ENCODE data around the gene SLC29A1. TPM values are rescaled to one million over a fixed set of nuclear protein-coding genes. Genes with fewer than 3 reads are reported as not detected.
A peak's percentile ranks its signal among the peaks of the same experiment; 100 is the strongest.

Gene SLC29A1
- total and polyA plus RNA-seq, 9 of the 15 experiments (the other 6 are each of a cell fraction or from before 2014, with no cell fraction given): 18.9 to 170 (median 57.7) TPM

DNA sequence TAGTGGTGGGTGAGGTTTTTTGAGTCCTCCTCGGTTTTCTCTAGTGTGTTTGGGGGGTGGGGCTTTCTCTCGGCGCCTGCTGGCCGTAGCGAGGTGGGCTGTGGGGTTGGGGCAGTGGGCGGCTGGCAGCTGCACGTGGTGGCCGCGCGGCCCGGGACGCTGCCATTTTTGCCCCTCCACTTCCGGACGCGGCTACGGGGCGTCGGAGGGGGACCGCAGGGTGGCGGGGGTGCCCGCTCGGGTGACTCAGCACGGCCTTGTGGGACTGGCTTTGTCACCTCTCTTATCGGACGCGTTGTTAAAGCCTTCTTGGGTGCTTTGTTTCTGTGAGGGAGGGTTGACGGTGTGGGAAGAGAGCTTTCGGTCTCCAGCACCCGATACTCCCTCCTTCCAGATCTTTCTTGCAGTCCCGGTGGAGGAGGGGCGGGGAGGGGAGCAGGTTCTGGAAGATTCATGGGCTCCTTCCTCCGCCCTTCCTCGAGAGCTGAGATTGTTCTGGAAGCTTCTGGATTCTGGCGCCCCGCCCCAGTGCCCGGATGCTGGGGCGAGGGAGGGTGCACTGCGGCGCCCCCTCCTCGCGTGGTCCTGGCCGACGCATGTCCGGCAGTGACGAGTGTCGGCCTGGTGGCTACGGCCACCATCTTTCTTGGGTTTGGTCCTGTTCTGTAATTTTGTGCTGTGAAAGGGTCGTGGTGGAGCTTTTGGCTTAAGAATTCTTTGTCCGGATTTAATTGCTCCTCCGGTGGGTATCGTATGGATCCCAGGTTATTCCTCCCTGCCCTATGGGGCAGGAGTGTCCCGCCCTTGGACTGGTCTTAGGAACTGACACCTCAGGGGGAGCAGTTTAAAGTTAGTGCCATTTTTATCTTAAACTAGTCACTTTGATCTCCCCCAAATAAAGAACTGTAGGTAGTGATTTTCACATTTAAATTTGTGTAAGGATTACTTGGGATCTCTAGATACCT lies 24.2 kb downstream of the SLC29A1 start (continued):
- TF ChIP-seq SMAD2 (IDR thresholded peaks at IDR 0.05; ENCODE audit: low read depth, low read length): no peak
- no peak for TF ChIP-seq MCM3 (IDR thresholded peaks at IDR 0.05)
- peak; percentile 91; the same call in 1 of the 2 replicates for TF ChIP-seq FOXK1 (CRISPR knock-in tag; IDR thresholded peaks at IDR 0.05; ENCODE audit: borderline replicate concordance)
- TF ChIP-seq HIVEP1 (CRISPR knock-in tag; IDR thresholded peaks at IDR 0.05): 0 out of 2 replicates have a peak, but pooled peaks have one; percentile 34
- TF ChIP-seq, protein P1, sequence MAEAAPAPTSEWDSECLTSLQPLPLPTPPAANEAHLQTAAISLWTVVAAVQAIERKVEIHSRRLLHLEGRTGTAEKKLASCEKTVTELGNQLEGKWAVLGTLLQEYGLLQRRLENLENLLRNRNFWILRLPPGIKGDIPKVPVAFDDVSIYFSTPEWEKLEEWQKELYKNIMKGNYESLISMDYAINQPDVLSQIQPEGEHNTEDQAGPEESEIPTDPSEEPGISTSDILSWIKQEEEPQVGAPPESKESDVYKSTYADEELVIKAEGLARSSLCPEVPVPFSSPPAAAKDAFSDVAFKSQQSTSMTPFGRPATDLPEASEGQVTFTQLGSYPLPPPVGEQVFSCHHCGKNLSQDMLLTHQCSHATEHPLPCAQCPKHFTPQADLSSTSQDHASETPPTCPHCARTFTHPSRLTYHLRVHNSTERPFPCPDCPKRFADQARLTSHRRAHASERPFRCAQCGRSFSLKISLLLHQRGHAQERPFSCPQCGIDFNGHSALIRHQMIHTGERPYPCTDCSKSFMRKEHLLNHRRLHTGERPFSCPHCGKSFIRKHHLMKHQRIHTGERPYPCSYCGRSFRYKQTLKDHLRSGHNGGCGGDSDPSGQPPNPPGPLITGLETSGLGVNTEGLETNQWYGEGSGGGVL (CRISPR knock-in tag; IDR thresholded peaks at IDR 0.05): no peak
- no peak for TF ChIP-seq KLF10 (CRISPR knock-in tag; IDR thresholded peaks at IDR 0.05)
- no peak for TF ChIP-seq ZNF444 (CRISPR knock-in tag; IDR thresholded peaks at IDR 0.05)
- TF ChIP-seq CBX3 (IDR thresholded peaks at IDR 0.05; ENCODE audit: borderline replicate concordance in 1 of 2, low read length in 2 of 2): no peak; a peak in 1 of 3 replicates
- TF ChIP-seq POLR2A (conservative IDR thresholded peaks at IDR 0.05): no peak
- TF ChIP-seq, protein P2, sequence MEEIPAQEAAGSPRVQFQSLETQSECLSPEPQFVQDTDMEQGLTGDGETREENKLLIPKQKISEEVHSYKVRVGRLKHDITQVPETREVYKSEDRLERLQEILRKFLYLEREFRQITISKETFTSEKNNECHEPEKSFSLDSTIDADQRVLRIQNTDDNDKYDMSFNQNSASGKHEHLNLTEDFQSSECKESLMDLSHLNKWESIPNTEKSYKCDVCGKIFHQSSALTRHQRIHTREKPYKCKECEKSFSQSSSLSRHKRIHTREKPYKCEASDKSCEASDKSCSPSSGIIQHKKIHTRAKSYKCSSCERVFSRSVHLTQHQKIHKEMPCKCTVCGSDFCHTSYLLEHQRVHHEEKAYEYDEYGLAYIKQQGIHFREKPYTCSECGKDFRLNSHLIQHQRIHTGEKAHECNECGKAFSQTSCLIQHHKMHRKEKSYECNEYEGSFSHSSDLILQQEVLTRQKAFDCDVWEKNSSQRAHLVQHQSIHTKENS (CRISPR knock-in tag; IDR thresholded peaks at IDR 0.05): no peak
- TF ChIP-seq ZNF512 (tag; IDR thresholded peaks at IDR 0.05): no peak
- no peak for TF ChIP-seq NR2F6 (CRISPR knock-in tag; IDR thresholded peaks at IDR 0.05)
- TF ChIP-seq CC2D1A (IDR thresholded peaks at IDR 0.05): no peak
- TF ChIP-seq MEF2D (tag; conservative IDR thresholded peaks at IDR 0.05; ENCODE audit: low read depth): no peak; the same call in 1 of the 2 replicates
- TF ChIP-seq SMAD3 (CRISPR knock-in tag; conservative IDR thresholded peaks at IDR 0.05): peak; percentile 57; the same call in 1 of the 2 replicates
- no peak for TF ChIP-seq SPI1 (IDR thresholded peaks at IDR 0.05; ENCODE audit: borderline replicate concordance, low read depth, low read length)
- TF ChIP-seq OTX1 (CRISPR knock-in tag; IDR thresholded peaks at IDR 0.05): no peak
- TF ChIP-seq HCFC1 (IDR thresholded peaks at IDR 0.05; ENCODE audit: low read depth, low read length): peak; percentile 72
- TF ChIP-seq YY1 (IDR thresholded peaks at IDR 0.05; ENCODE audit: borderline replicate concordance in 1 of 3, control insufficient read depth in 1 of 3, extremely low read depth in 1 of 3, insufficient read depth in 3 of 3, insufficient read length in 1 of 3, insufficient replicate concordance in 2 of 3, low read depth in 1 of 3, low read length in 2 of 3): peak; percentile 80 to 97 (median 94)
- TF ChIP-seq TEAD4 (IDR thresholded peaks at IDR 0.05; ENCODE audit: low read length): no peak
- no peak for TF ChIP-seq TEAD4 (CRISPR knock-in tag; IDR thresholded peaks at IDR 0.05; ENCODE audit: borderline replicate concordance)
- TF ChIP-seq ESRRB (CRISPR knock-in tag; IDR thresholded peaks at IDR 0.05; ENCODE audit: borderline replicate concordance): no peak; the same call in 1 of the 2 replicates
